NCI-H446 treated with DMSO at 0.1 percent for 48 hours (cell line): Measurements from ENCODE around the gene S100A2.
A peak's percentile ranks its signal among the peaks of the same experiment; 100 is the strongest.
"Not testable (repeated sequence)": the region's sequence is repeated elsewhere in the genome, so short reads cannot be mapped to it uniquely, and the experiment has no call there.

Experiments used
- DNase-seq: peaks from one replicate; lab custom pipeline; 2025; lab: John Stamatoyannopoulos, UW

The S100A2 gene

DNA sequence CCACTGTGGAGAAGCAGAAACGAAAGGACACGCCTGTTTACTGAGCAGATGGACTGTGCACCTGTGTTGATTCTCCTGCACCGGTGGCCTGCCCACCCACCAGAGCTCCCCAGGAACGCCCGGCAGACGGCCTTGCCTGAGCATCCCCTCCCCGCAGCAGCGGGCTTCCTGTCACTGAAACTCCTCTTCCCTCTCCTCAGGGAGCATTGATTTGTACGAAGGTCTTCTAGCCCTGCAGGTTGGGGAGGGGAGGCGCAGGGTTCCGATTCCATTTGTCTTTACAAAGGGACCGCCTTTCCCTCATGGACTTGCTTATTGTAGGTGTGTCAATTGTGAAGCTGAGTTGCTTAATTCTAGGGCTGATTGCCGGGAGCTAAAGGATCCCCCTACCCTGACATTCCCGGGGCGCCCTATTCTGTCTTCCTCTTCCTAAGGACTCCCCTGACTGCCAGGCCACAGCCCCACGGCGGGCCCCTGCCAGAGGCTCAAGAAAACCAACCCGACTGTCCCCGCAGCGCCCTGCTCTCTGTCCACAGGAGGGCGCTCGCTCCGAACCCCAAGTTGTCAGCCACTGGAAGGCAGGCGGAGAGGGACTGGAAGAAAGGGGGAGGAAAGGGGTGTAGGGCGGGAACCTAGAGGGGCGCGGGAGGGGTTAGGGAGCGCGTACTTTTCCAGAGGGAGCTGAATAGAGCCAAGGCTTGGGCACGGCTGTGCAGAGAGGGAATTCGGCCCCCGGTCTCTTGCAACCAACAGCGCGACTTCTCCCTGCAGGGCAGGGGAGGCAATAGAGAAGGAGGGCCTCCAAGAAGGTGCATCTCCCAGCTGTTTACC is 32.7 kb downstream of the S100A2 start:
- peak; percentile 79 for DNase-seq

DNA sequence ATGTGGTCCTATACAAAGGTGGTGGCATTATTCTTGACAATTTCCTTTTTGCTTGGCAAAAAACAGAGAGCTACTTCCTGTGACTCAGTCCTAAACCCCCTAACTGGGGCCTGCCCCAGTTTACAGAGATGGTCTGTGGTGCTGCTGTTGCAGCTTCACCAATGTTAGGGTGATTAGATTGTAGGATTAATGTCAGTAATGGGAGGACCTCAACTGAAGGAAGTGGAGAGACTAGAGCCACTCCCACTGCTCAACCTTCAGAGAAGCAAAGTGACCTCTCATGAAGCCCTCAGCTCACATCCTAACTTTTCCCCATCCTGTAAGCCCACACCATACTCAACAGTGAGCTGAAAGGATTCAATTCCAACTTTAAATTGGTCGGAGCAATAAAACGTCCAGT is 33.5 kb downstream of the S100A2 start:
- no peak for DNase-seq

DNA sequence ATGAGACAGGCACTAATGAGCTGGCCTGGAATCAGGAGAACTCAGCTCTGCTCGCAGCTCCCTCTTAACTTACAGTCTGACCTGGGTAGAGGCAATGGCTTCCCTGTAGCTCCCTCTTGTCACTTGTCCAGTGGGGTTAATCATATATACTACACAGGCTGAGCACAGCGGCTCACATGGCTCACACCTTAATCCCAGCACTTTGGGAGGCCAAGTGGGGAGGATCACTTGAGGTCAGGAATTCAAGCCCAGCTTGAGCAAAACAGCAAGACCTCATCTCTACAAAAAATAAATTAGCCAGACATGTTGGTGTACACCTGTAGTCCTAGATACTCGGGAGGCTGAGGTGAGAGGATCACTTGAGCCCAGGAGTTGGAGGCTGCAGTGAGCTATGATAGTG is 34.0 kb downstream of the S100A2 start:
- DNase-seq: no peak

DNA sequence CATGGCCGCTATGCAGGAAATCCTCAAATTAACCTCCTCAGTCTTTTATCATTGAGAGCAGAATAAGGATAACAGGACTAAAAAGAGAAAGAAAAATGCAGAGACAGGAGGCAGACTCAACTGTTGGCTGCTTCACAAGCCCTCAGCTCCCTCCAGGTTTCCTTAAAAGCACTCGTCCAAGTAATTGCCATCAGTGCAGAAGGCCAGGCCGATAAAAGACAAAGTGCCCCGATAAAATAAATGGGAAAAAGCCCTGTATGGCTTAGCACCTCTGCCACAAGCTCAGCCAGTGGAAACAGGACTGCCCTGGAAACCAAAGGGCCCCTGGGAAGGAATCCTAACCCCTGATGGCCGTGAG is 38.0 kb downstream of the S100A2 start:
- DNase-seq: no peak

DNA sequence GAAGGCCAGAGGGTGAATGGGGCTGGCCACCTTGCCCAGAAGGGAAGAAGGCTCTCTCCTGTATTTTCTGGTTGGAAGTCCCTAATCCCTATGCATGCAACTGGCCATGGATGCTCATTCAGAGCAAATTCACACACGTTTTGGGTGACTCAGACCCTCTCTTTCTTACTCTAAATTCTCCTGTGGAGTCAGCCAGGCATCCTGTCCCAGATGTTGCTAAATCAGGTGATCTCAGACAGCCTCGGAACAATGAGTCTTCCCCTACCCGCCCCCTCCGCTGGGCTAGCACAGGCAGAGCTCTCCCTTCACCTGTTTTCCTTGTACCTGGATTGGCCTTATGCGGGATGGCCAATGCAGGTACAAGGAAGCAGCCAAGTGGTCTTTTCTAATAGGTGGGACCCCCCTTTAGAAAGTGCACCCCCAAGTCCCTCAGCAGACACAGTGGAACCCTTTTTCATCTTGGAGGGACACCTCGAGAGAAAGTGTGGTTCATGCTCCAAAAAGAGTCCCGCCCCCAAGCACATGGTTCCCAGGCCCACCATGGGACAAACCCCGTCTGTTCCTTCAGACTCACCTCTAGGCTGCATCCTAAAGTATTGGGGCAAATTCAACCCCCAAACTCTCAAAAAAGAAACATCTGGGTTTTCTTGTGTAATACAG is 38.5 kb downstream of the S100A2 start:
- DNase-seq: no peak

DNA sequence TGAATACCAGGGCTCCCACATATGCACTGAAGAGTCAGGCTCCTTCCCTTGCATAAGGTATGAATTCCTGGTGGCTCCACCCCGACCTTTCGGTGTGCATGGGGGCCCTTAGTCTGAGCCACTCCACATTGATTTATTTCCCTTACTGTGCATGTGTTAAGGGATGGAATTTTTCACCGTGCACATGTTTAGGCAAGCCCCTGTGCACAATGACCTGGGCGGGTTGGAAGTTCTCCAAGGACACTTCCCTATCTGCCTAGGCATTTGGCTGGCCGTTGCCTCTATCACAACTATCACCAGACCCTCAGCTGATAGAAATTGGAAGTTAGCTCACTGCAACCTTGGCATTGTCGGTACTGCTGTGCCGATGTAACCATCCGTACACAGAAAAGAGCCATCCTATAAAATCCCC is 39.5 kb downstream of the S100A2 start:
- peak; percentile 77 for DNase-seq

DNA sequence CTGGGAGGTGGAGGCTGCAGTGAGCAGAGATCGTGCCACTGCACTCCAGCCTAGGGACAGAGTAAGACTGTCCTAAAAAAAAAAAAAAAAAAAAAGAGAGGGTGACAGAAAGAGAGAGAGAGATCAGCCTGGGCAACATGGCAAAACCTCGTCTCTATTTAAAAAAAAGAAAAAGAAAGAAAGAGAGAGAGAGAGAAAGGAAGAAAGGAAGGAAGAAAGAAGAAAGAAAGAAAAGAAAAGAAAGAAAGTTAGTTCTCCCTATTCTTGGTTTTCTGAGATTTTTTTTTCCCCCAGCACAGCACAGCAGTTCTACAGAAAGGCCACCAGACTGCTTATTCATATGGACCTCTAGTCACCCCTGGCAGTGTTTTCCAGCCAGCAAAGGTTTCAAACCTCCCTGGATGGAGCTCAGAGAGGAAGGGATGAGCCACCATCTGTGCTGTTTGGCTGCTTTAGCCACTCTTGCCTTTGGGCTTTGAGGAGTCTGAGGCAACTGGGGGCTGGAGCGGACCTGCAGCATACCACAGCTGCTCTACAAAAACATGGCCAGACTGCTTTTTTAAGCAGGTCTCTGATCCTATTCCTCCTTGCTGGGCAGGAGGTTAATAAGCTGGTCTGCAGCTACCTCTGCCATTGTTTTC is 40.4 kb downstream of the S100A2 start:
- DNase-seq: peak; percentile 93

DNA sequence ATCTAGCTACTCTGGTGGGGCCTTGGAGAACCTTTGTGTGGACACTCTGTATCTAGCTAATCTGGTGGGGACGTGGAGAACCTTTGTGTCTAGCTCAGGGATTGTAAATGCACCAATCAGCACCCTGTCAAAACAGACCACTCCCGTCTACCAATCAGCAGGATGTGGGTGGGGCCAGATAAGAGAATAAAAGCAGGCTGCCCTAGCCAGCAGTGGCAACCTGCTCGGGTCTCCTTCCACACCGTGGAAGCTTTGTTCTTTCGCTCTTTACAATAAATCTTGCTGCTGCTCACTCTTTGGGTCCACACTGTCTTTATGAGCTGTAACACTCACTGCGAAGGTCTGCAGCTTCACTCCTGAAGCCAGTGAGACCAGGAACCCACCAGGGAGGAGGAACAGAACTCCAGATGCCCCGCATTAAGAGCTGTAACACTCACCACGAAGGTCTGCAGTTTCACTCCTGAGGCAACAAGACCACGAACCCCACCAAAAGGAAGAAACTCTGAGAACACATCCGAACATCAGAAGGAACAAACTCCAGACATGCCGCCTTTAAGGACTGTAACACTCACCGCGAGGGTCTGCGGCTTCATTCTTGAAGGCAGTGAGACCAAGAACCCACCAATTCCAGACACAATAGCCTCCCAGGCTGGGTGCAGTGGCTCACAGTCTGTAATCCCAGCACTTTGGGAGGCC is 43.1 kb downstream of the S100A2 start:
- not testable (repeated sequence) for DNase-seq

DNA sequence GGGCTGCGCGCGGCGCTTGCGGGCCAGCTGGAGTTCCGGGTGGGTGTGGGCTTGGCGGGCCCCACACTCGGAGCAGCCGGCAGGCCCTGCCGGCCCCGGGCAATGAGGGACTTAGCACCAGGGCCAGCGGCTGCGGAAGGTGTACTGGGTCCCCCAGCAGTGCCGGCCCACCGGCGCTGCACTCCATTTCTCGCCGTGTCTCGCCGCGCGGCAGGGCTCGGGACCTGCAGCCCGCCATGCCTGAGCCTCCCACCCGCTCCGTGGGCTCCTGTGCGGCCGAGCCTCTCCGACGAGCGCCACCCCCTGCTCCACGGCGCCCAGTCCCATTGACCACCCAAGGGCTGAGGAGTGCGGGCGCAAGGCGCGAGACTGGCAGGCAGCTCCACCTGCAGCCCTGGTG is 43.8 kb downstream of the S100A2 start:
- DNase-seq: not testable (repeated sequence)

DNA sequence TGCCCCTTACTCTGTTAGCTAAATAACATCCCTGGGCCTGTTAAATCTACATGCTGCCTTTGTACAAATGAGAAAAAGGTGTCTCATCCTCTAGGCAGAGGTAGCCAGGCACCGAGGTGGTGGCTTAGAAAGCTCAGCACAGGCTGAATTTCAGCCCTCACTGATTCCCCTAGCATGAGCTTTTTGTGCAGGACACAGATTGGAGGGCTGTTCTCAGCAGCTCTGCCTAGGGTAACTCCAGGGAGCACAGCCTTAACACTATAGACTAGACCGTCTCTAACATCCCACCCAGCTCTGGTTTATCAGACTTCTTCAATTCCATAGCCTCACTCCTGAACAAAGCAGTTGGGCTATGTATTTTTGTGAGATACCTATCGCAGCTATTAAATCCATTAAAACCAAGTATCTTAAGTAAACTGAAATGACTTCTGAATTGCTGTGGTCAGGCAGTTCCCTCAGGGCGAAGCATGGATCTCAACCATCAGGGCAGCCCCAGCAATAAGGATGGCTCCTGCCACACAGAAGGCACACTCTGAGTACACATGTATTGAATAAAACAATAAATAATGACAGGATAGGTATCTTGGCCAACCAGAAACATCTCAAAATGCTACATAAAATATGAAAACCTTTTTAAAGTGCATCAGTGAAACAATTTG is 44.7 kb downstream of the S100A2 start:
- DNase-seq: no peak

DNA sequence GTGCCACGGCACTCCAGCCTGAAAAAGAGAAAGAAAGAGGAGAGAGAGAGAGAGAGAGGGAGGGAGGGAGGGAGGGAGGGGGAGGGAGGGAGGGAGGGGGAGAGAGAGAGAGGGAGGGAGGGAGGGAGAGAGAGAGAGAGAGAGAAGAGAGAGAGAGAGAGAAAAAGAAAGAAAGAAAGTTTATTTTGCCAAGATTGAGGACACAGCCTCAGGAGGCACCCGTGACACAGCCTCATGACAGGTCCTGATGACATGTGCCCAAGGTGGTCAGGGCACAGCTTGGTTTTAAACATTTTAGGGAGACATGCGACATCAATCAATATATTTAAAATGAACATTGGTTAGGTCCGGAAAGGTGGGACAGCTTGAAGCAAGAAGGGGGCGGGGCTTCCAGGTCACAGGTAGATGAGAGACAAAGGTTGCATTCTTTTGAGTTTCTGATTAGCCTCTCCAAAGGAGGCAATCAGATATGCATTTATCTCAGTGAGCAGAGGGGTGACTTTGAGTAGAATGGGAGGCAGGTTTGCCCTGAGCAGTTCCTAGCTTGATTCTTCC is 45.4 kb downstream of the S100A2 start:
- DNase-seq: not testable (repeated sequence)

DNA sequence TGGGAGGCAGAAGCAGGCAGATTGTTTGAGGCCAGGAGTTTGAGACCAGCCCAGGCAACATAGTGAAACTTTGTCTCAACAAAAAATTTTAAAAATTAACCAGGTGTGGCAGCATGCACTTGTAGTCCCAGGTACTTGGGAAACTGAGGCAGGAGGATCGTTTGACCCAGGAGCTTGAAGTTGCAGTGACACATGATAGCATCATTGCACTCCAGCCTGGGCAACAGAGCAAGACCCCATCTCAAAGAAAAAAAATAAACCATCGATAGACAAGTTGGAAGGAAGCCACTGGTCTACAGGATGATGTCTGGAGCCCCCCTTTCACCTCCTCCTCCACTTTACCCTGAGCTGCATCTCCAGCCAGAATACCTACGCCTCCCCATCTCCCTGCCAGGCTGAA is 46.4 kb downstream of the S100A2 start:
- no peak for DNase-seq

DNA sequence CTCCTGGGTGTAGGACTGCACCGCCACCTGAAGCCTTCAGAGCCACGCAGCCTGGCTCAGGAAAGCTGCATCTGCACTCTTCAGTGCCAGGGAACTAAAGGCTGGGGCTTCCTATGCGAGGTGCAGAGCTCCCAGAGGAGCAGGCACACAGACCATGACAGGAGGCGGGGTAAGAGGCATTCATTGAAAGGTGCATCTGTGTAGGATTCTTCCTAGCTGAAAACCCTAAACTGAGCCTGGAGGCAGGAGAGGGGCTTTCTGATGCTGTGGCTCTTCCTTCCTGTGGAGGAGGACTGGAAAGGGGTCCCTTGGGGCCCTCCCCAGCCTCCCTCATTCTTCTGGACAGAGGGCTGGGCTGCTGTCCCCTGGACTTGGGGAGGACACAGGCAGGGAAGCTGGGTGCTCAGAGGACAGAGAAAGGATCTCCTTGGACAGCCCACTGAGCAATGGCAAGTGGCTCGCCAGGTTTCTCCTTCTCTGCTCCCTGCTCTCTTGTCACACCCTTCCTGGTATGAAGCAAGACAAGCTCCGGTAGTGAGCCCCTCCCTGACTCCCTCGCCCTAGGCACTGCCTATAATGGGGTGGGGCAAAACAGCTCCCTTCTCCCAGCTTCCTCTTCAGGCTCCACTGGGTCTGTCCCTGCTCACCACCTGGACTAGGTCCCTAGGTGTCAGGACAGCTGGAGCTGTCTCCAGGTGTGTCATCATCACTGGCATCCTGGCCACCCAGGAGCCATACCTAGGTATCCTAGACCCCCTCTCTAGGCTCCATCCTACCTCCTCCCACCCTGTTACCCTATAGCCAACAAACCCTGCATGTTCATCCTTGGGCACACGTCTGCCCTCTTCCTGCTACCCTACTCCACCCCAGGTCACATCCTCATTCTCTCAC is 49.9 kb downstream of the S100A2 start:
- DNase-seq: no peak

DNA sequence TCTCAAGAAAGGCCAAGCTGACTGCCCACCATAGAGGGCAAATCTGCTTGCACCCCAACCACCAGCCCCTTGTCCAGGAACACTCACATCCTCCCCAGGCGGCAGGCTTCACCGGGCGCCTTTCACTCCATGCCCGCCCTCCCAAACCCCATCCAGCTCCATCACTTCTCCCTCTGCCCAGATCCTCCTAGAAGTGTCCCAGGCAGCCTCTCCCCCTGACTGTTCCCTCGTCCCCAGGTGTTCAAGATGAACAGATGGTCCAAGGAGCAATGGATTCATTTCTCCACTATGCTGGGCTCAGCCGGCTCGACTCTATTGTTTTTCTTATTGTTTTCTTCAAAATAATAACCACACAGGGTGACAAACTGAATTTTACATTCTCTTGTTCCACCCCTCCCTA is 52.0 kb downstream of the S100A2 start:
- DNase-seq: no peak

DNA sequence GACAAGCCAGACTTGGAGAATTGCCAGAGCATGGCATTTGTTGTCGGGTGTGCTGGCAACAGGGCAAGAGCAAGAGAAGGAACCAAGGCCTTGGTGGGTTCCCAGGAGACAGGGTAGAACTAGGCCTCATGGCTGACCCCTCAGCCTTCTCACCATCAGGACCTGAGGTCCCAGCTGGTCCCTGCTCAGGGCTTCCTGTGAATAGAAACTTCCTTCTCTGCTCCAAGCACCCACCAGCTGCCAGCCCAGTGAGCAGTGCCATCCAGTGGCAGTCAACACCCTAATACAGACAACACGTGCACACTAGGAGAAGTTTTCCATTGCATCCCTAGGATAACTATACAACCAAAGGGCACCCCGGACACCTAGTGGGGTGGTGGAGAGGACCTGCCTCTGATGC is 52.6 kb downstream of the S100A2 start:
- no peak for DNase-seq
